DOHH2 (cell line): ENCODE data around the gene FABP6.
"Not testable (repeated sequence)": the region's sequence is repeated elsewhere in the genome, so short reads cannot be mapped to it uniquely, and the experiment has no call there.

Source experiments
- H3F3A ChIP-seq: fragments of 200-600 bp; sonication (generic), shearing (Covaris generic); 2 replicates; pipeline ENCODE4 v1.6.0; 2016; ENCODE audit warnings: antibody characterized with exemption, mild to moderate bottlenecking; ENCODE audit not compliant: control insufficient read depth, insufficient read depth
- H3K27ac ChIP-seq: fragments of 200-600 bp; sonication (generic); 2 replicates; pipeline ENCODE4 v1.5.1; 2014; ENCODE audit warnings: low read depth, mild to moderate bottlenecking, low read length, moderate library complexity
- H3K27me3 ChIP-seq: fragments of 200-600 bp; sonication (generic); 2 replicates; pipeline ENCODE4 v1.6.1; 2014; ENCODE audit warnings: mild to moderate bottlenecking, low read length, mixed read lengths; ENCODE audit not compliant: control insufficient read depth
- H3K36me3 ChIP-seq: fragments of 200-600 bp; sonication (generic); 2 replicates; pipeline ENCODE4 v1.6.1; 2014; ENCODE audit warnings: mild to moderate bottlenecking, low read length, moderate library complexity, mixed read lengths; ENCODE audit not compliant: control insufficient read depth
- H3K4me1 ChIP-seq: fragments of 200-600 bp; sonication (generic); 2 replicates; pipeline ENCODE4 v1.6.1; 2014; ENCODE audit warnings: mild to moderate bottlenecking, low read length, mixed read lengths; ENCODE audit not compliant: control insufficient read depth
- H3K4me2 ChIP-seq: fragments of 200-600 bp; sonication (generic); 2 replicates; pipeline ENCODE4 v1.6.0; 2014; ENCODE audit warnings: mild to moderate bottlenecking, low read length, moderate library complexity
- H3K4me3 ChIP-seq: fragments of 200-600 bp; sonication (generic); 2 replicates; pipeline ENCODE4 v1.5.1; 2014; ENCODE audit warnings: mild to moderate bottlenecking, low read length, mixed read lengths
- H3K79me2 ChIP-seq: fragments of 200-600 bp; sonication (generic); 2 replicates; pipeline ENCODE4 v1.6.1; 2014; ENCODE audit warnings: mild to moderate bottlenecking, low read length, mixed read lengths; ENCODE audit not compliant: control insufficient read depth
- H3K9me2 ChIP-seq: fragments of 200-600 bp; sonication (generic); replicated peaks from 2 replicates; pipeline ENCODE4 v1.6.1; 2014; ENCODE audit warnings: mild to moderate bottlenecking, low read length, mixed read lengths; ENCODE audit not compliant: control insufficient read depth
- H3K9me3 ChIP-seq: fragments of 200-600 bp; sonication (generic); 2 replicates; pipeline ENCODE4 v1.6.1; 2014; ENCODE audit warnings: antibody characterized with exemption, low read length, mixed read lengths; ENCODE audit not compliant: control insufficient read depth, insufficient read depth
- H4K20me1 ChIP-seq: fragments of 200-600 bp; sonication (generic); 2 replicates; pipeline ENCODE4 v1.6.0; 2014; ENCODE audit warnings: low read depth, mild to moderate bottlenecking, antibody characterized with exemption, low read length, moderate library complexity; ENCODE audit not compliant: control insufficient read depth, insufficient read depth
- CTCF ChIP-seq: fragments of 200-600 bp; sonication (generic); IDR thresholded peaks from one replicate; pipeline ENCODE4 v1.5.1; 2014; ENCODE audit warnings: antibody characterized with exemption, mild to moderate bottlenecking, low read depth, low read length; ENCODE audit not compliant: poor library complexity, severe bottlenecking
- EZH2phosphoT487 ChIP-seq: fragments of 200-600 bp; sonication (generic); IDR thresholded peaks from 2 replicates; pipeline ENCODE4 v1.6.1; 2017; ENCODE audit warnings: borderline replicate concordance, mild to moderate bottlenecking, antibody characterized with exemption, low read length, moderate library complexity, mixed read lengths

Gene FABP6

GRCh38 chr5:160245506-160246086 lies 16.3 kb downstream of the FABP6 start:
- Histone ChIP-seq H3F3A (no peaks in the 10 kb centered on the region), H3K36me3 (no peaks in the 10 kb centered on the region), H3K27me3 (peaks cover 5% of the 10 kb centered on the region; the same call in 1 of the 2 replicates), H3K9me3 (no peaks in the 10 kb centered on the region), H3K4me1 (no peaks in the 10 kb centered on the region), H3K9me2 (no peaks in the 10 kb centered on the region), H3K4me2 (no peak overlapping the region), H3K79me2 (no peaks in the 10 kb centered on the region), H3K4me3 (no peak overlapping the region), H3K27ac (no peak overlapping the region), H4K20me1 (no peaks in the 10 kb centered on the region)
- no peak for TF ChIP-seq EZH2phosphoT487
- no peak for TF ChIP-seq CTCF

GRCh38 chr5:160249570-160249969 lies 20.3 kb downstream of the FABP6 start:
- not testable (repeated sequence) for H3K27me3 ChIP-seq, H3K27ac ChIP-seq, H3K4me3 ChIP-seq, H3K4me2 ChIP-seq, H3K36me3 ChIP-seq, H3K4me1 ChIP-seq, H3F3A ChIP-seq, H4K20me1 ChIP-seq, H3K79me2 ChIP-seq, H3K9me2 ChIP-seq, H3K9me3 ChIP-seq

GRCh38 chr5:160250226-160250625 lies 20.9 kb downstream of the FABP6 start:
- no peaks in the 10 kb centered on the region for H3K79me2 ChIP-seq
- H3K4me1 ChIP-seq = no peaks in the 10 kb centered on the region
- H3K9me2 ChIP-seq = no peaks in the 10 kb centered on the region
- H3K4me2 ChIP-seq = no peak overlapping the region
- no peaks in the 10 kb centered on the region for H3K36me3 ChIP-seq
- H3F3A ChIP-seq = no peaks in the 10 kb centered on the region
- no peak overlapping the region for H3K27ac ChIP-seq
- no peak overlapping the region for H3K4me3 ChIP-seq
- peaks cover 5% of the 10 kb centered on the region; the same call in 1 of the 2 replicates for H3K27me3 ChIP-seq
- TF ChIP-seq CTCF (no peak), EZH2phosphoT487 (no peak)
- H4K20me1 ChIP-seq = no peaks in the 10 kb centered on the region
- H3K9me3 ChIP-seq = no peaks in the 10 kb centered on the region

GRCh38 chr5:160250826-160251225 lies 21.5 kb downstream of the FABP6 start:
- no peak overlapping the region for H3K27ac ChIP-seq
- no peaks in the 10 kb centered on the region for H3K9me2 ChIP-seq
- H3K4me3 ChIP-seq = no peak overlapping the region
- no peaks in the 10 kb centered on the region for H3K4me1 ChIP-seq
- peaks cover 5% of the 10 kb centered on the region; the same call in 1 of the 2 replicates for H3K27me3 ChIP-seq
- H3K79me2 ChIP-seq = no peaks in the 10 kb centered on the region
- H3K36me3 ChIP-seq = no peaks in the 10 kb centered on the region
- H3K4me2 ChIP-seq = no peak overlapping the region
- TF ChIP-seq EZH2phosphoT487 (no peak), CTCF (no peak)
- H3K9me3 ChIP-seq = no peaks in the 10 kb centered on the region
- no peaks in the 10 kb centered on the region for H4K20me1 ChIP-seq
- no peaks in the 10 kb centered on the region for H3F3A ChIP-seq
